ENCODE measurements around the gene CAPN13. TPM values are rescaled to one million over a fixed set of nuclear protein-coding genes. Genes with fewer than 3 reads are reported as not detected.

CAPN13 gene
- total RNA-seq, 1 donor from 2014 or later = not detected

DNA sequence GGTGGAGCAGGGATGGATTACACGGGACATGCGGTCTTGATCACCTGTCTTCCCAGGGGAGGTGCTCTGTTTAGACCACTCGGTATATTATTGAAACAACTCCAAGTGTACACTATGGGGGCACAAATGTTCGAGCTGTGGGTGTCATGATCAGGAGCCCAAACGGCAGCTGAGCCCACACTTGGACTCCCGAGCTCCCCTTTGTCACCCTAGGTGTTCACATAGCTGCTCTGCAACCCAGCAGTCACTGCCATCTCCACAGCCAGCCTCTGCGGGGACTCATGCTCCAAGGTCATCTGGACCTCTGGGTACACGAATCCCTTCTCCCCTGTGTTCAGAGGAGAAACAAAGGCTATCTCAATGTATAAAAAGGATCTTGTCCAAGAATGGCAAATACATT, 46.0 kb downstream of the CAPN13 start:
- H3K9me3 Mint-ChIP-seq = no peaks in the 10 kb centered on the region

GRCh38 chr2:30759481-30759880, 47.8 kb downstream of the CAPN13 start:
- no peaks in the 10 kb centered on the region for H3K4me1 ChIP-seq
- TF ChIP-seq EZH2phosphoT487 (IDR thresholded peaks at IDR 0.05) (no peak), EZH2 (IDR thresholded peaks at IDR 0.05) (no peak), CTCF (IDR thresholded peaks at IDR 0.05) (no peak)
- H3K27me3 ChIP-seq = no peaks in the 10 kb centered on the region
- no peaks in the 10 kb centered on the region for H3K36me3 ChIP-seq
- no peak overlapping the region for H3K27ac ChIP-seq
- no peaks in the 10 kb centered on the region for H4K20me1 ChIP-seq (ENCODE audit: low read depth)
- H2AFZ ChIP-seq (replicated peaks) = no peak overlapping the region
- peaks cover 5% of the 10 kb centered on the region for H3K4me1 Mint-ChIP-seq
- peaks cover 15% of the 10 kb centered on the region for H3K27me3 Mint-ChIP-seq (ENCODE audit: insufficient read depth, low read depth)
- H3K79me2 ChIP-seq (ENCODE audit: low read depth) = no peaks in the 10 kb centered on the region
- H3K27ac Mint-ChIP-seq = no peak overlapping the region
- no peaks in the 10 kb centered on the region for H3K9me3 Mint-ChIP-seq
- no peak overlapping the region for H3K4me3 ChIP-seq
- DNase-seq (ENCODE audit: low spot score) = no peak
- H3F3A ChIP-seq (ENCODE audit: low read depth) = no peaks in the 10 kb centered on the region
- no peak overlapping the region for H3K4me2 ChIP-seq
- H3K4me3 Mint-ChIP-seq = no peak overlapping the region
- H3K36me3 Mint-ChIP-seq = no peaks in the 10 kb centered on the region
- no peaks in the 10 kb centered on the region for H3K9me3 ChIP-seq (ENCODE audit: low read depth)
- H3K9ac ChIP-seq = no peak overlapping the region

More for the DNA sequence above, 46.0 kb downstream of the CAPN13 start:
- H3F3A ChIP-seq (ENCODE audit: low read depth) = no peaks in the 10 kb centered on the region
- Mint-ChIP-seq H3K27ac (no peak overlapping the region), H3K4me1 (peaks cover 9% of the 10 kb centered on the region), H3K4me3 (no peak overlapping the region), H3K27me3 (ENCODE audit: insufficient read depth, low read depth) (peaks cover 9% of the 10 kb centered on the region), H3K36me3 (no peaks in the 10 kb centered on the region)
- no peak for DNase-seq (ENCODE audit: low spot score)
- H2AFZ ChIP-seq (replicated peaks) = no peak overlapping the region
- H3K9me3 ChIP-seq (ENCODE audit: low read depth) = no peaks in the 10 kb centered on the region
- H3K36me3 ChIP-seq = no peaks in the 10 kb centered on the region
- no peak overlapping the region for H3K9ac ChIP-seq
- no peaks in the 10 kb centered on the region for H4K20me1 ChIP-seq (ENCODE audit: low read depth)
- H3K27ac ChIP-seq = no peak overlapping the region
- H3K27me3 ChIP-seq = no peaks in the 10 kb centered on the region
- no peak overlapping the region for H3K4me3 ChIP-seq
- TF ChIP-seq EZH2 (IDR thresholded peaks at IDR 0.05) (no peak), CTCF (IDR thresholded peaks at IDR 0.05) (no peak), EZH2phosphoT487 (IDR thresholded peaks at IDR 0.05) (no peak)
- H3K4me2 ChIP-seq = no peak overlapping the region
- H3K79me2 ChIP-seq (ENCODE audit: low read depth) = no peaks in the 10 kb centered on the region
- no peaks in the 10 kb centered on the region for H3K4me1 ChIP-seq

DNA sequence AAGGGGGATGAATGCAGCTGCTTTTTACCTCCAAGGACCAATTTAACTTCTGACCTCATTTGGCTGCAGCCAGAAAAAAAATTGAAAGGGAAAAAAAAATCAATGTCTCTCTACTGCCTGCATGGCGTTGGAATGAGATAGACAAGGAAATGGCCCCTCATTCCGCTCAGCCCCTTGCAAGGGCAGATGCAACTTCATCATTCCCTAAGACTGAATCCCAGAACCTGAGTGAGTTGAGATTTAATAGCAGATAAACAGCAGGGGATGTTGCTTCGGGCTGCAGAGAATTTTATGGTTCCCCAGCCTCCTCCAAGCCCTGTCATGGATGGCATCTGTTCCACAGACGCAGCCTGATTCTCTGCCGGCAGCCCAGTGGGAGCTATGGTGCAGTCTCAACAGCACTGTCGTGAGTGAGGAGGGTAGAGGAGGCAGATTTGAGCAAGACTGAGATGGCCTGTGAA, 49.0 kb downstream of the CAPN13 start:
- no peak for DNase-seq (ENCODE audit: low spot score)
- Histone ChIP-seq H3K4me3 (no peak overlapping the region), H3K4me1 (no peaks in the 10 kb centered on the region), H3K9me3 (ENCODE audit: low read depth) (no peaks in the 10 kb centered on the region), H3K27ac (no peak overlapping the region), H3K79me2 (ENCODE audit: low read depth) (no peaks in the 10 kb centered on the region), H3K36me3 (no peaks in the 10 kb centered on the region), H4K20me1 (ENCODE audit: low read depth) (no peaks in the 10 kb centered on the region), H3K4me2 (no peak overlapping the region), H3F3A (ENCODE audit: low read depth) (no peaks in the 10 kb centered on the region), H3K27me3 (no peaks in the 10 kb centered on the region), H2AFZ (replicated peaks) (no peak overlapping the region), H3K9ac (no peak overlapping the region)
- peaks cover 15% of the 10 kb centered on the region for H3K27me3 Mint-ChIP-seq (ENCODE audit: insufficient read depth, low read depth)
- H3K9me3 Mint-ChIP-seq = no peaks in the 10 kb centered on the region
- H3K36me3 Mint-ChIP-seq = no peaks in the 10 kb centered on the region
- H3K4me1 Mint-ChIP-seq = peaks cover 5% of the 10 kb centered on the region
- no peak overlapping the region for H3K4me3 Mint-ChIP-seq
- TF ChIP-seq EZH2phosphoT487 (IDR thresholded peaks at IDR 0.05) (no peak), CTCF (IDR thresholded peaks at IDR 0.05) (no peak), EZH2 (IDR thresholded peaks at IDR 0.05) (no peak)
- no peak overlapping the region for H3K27ac Mint-ChIP-seq
